ENCODE results near the gene UMODL1.

The UMODL1 gene

DNA sequence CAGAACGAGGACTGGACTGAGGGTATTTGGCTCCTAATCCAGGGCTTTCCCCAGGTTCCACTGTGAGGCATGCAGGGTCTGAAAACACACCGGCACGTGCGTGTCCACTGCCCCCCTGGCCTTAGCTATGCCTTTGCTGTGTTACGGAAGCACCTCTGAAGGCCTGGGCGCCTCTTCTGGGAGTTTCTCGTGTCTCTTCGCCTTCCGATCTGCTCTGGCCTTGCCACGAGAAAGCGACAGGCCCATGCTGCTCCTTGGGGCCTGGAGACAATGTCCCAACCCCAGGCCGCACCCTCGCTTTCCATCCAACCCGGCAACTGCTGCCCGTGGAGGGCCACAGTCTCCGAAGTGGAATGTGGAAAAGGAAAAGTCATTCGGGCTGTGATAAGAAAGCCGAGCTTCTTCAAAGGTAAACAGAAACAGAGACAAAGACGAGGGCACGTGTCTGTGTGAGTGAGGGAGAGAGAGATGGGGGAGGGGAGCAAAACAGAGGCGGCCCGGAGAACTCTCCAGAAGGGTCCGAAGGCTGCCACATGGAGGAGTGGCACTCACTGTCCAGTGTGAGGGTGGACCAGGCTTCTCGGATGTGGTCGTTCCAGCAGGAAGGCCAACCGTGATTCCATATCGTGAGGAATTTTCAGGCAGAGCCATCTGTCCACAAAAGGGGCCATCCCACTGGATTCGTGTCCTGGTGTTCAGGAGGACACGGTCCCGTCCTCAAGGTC, 3.4 kb upstream of the UMODL1 start:
- no peak overlapping the region for H3K27ac ChIP-seq
- TF ChIP-seq ZFX (IDR thresholded peaks at IDR 0.05): no peak
- TF ChIP-seq, protein P1, sequence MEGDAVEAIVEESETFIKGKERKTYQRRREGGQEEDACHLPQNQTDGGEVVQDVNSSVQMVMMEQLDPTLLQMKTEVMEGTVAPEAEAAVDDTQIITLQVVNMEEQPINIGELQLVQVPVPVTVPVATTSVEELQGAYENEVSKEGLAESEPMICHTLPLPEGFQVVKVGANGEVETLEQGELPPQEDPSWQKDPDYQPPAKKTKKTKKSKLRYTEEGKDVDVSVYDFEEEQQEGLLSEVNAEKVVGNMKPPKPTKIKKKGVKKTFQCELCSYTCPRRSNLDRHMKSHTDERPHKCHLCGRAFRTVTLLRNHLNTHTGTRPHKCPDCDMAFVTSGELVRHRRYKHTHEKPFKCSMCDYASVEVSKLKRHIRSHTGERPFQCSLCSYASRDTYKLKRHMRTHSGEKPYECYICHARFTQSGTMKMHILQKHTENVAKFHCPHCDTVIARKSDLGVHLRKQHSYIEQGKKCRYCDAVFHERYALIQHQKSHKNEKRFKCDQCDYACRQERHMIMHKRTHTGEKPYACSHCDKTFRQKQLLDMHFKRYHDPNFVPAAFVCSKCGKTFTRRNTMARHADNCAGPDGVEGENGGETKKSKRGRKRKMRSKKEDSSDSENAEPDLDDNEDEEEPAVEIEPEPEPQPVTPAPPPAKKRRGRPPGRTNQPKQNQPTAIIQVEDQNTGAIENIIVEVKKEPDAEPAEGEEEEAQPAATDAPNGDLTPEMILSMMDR (conservative IDR thresholded peaks at IDR 0.05): no peak

DNA sequence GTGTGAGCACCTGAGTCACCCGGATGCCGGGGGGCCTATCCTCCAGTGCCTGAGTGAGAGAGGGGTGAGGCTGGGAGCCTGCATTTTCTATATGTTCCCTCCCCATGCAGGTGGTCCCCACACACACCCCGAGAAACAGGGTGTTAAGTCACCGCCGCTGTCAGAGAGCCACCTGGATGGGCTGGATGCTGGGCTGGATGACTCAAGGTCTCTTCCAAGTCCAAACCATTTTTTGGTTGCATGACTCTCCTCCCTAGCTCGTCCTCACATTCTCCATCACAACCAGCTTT, 2.9 kb upstream of the UMODL1 start:
- no peak overlapping the region for H3K27ac ChIP-seq
- no peak for TF ChIP-seq ZFX (IDR thresholded peaks at IDR 0.05)
- TF ChIP-seq, protein P1 (conservative IDR thresholded peaks at IDR 0.05): no peak

DNA sequence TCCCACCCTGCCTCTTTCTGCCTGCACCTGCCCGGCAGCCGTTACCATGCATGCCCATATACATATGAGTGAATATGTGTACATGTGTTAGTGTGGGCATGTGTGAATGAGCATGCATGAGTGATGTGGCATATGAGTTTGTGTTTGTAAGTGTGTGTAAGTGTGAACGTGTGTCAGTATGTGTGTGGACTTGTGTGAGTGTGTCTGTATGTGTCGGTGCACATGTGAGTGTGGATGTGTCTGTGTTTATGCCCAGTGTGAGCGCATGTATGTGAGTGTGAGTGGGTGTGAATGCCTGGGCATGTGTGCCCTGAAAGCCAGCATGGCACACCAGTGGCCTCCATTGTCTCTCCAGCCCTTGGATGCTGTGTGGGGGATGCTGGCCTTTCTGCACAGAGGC, 2.5 kb upstream of the UMODL1 start:
- H3K27ac ChIP-seq: no peak overlapping the region
- no peak for TF ChIP-seq ZFX (IDR thresholded peaks at IDR 0.05)
- TF ChIP-seq, protein P1 (conservative IDR thresholded peaks at IDR 0.05): no peak

DNA sequence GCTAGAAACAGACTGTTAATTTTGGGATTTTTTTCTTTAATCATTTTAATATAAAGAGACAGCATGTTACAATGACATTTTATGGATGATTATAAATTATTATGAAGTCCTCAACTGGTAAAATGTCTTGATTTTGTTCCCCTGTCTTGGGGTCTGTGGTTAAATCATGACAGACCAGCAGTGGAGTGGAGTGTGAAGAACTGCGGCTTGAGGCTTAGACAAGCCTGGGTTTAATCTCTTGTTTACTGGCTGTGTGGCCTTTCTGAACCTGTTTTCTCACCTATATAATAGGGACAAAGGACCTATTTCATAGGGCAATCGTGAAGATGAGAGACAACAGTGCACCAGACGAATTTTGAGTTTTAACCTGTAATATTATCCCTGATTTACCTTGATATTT, 1.8 kb upstream of the UMODL1 start:
- TF ChIP-seq, protein P1 (conservative IDR thresholded peaks at IDR 0.05): no peak
- TF ChIP-seq ZFX (IDR thresholded peaks at IDR 0.05): no peak
- no peak overlapping the region for H3K27ac ChIP-seq

DNA sequence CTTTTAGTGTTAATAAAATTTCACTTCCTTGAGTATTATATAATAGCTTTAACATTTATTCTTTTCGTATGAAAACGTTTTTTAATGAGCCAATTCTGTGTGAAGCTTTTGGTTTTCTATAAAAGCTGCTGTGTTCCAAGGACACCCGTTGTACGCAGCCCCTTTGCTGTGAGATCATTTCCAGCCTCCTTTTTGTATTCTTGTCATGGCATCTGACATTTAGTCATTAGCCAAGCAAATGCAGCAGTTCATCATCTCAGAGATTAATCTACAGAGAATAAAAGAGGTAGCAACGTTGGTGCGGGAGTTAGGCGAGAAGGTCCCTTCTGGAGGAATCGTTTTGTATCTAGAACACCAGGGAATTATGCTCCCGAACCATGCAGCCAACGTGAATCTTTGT, 1.3 kb upstream of the UMODL1 start:
- no peak overlapping the region for H3K27ac ChIP-seq
- TF ChIP-seq, protein P1 (conservative IDR thresholded peaks at IDR 0.05): no peak
- TF ChIP-seq ZFX (IDR thresholded peaks at IDR 0.05): no peak

DNA sequence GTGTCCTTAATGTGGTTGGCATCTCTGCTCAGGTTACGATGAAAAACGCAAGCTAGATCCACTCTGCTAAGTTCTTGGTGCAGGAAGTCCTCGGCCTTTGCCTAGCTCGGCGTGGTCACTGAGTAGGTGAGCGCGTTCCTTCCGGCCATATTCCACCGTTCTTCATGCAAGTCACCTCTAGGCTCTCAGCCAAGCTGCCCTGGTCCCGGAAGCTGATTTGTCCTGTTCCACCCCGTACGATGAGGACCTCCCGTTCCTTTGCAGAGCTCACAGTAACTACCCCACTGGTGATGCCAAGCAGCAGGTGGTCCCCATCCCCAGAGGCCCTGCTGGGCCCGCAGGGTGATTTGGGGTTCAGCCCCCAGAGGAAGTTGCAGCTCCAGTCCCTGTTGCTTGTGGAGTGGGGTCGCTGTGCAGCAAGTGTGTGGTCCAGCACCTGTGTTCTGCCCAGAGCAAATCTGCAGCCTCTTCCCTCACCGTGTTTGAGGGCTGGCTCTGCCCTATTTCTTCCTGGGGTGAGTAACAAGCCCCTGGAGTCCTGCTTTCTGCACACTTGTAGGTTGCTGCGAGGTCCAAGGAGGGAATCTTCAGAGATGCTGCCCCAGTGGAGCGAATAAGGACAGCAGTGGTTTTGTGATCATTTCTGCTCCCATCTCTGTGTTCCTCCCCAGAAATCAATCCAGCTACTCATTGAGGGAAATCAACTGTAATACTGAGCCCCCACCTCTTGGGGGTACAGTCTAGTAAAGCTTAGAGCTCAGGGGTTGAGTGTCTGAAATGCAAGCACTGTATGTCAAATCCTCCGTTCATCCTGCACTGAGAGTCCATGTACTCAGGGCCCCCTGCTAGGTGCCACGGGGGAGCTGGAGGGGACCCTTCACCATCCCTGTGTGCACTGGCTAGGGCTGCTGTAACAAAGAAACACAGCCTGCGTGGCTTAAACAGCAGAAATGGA, 2.3 kb downstream of the UMODL1 start:
- TF ChIP-seq ZFX (IDR thresholded peaks at IDR 0.05): no peak
- TF ChIP-seq, protein P1 (conservative IDR thresholded peaks at IDR 0.05): no peak
- no peak overlapping the region for H3K27ac ChIP-seq
